HG03565 (cell line): Measurements from ENCODE around the gene GLOD4.
"Not testable (repeated sequence)": the region's sequence is repeated elsewhere in the genome, so short reads cannot be mapped to it uniquely, and the experiment has no call there.

Experiments used
- ATAC-seq: cut with Tn5 transposase; IDR thresholded peaks from one replicate; pipeline ENCODE4 v1.9.1; 2021; ENCODE audit warnings: mild to moderate bottlenecking, moderate library complexity; ENCODE audit not compliant: unreplicated experiment

GLOD4 gene

GRCh38 chr17:802901-803881 is 21.1 kb upstream of the GLOD4 start:
- no peak for ATAC-seq

- ATAC-seq: no peak
These were observed 20.4 kb upstream of the GLOD4 start for GRCh38 chr17:802481-802880.

GRCh38 chr17:801660-802059 is 19.6 kb upstream of the GLOD4 start:
- no peak for ATAC-seq

GRCh38 chr17:800446-801242 is 18.6 kb upstream of the GLOD4 start:
- no peak for ATAC-seq

GRCh38 chr17:799261-799660 is 17.2 kb upstream of the GLOD4 start:
- ATAC-seq: no peak

- no peak for ATAC-seq
These were observed 16.2 kb upstream of the GLOD4 start for GRCh38 chr17:798246-798645.

GRCh38 chr17:797236-797840 is 15.3 kb upstream of the GLOD4 start:
- no peak for ATAC-seq

GRCh38 chr17:796609-797008 is 14.5 kb upstream of the GLOD4 start:
- ATAC-seq: no peak

GRCh38 chr17:795721-796120 is 13.6 kb upstream of the GLOD4 start:
- no peak for ATAC-seq

- no peak for ATAC-seq
These were observed 13.2 kb upstream of the GLOD4 start for GRCh38 chr17:795276-795675.

GRCh38 chr17:794876-795275 is 12.8 kb upstream of the GLOD4 start:
- no peak for ATAC-seq

- no peak for ATAC-seq
These were observed 10.2 kb upstream of the GLOD4 start for GRCh38 chr17:792277-792676.

GRCh38 chr17:791829-792228 is 9.7 kb upstream of the GLOD4 start:
- ATAC-seq: no peak

- ATAC-seq: not testable (repeated sequence)
These were observed 8.8 kb upstream of the GLOD4 start for GRCh38 chr17:790874-791247.

- ATAC-seq: not testable (repeated sequence)
These were observed 8.1 kb upstream of the GLOD4 start for GRCh38 chr17:789931-790873.

GRCh38 chr17:789160-789840 is 7.2 kb upstream of the GLOD4 start:
- no peak for ATAC-seq

GRCh38 chr17:788551-788950 is 6.5 kb upstream of the GLOD4 start:
- no peak for ATAC-seq

GRCh38 chr17:787641-788221 is 5.7 kb upstream of the GLOD4 start:
- ATAC-seq: no peak

GRCh38 chr17:785901-786300 is 3.8 kb upstream of the GLOD4 start:
- not testable (repeated sequence) for ATAC-seq
